Measurements from ENCODE around the gene TMEM44.

Gene TMEM44

GRCh38 chr3:194565597-194566190, 67.5 kb downstream of the TMEM44 start:
- Mint-ChIP-seq H3K27ac (ENCODE audit: low read depth) (no peak overlapping the region), H3K36me3 (ENCODE audit: insufficient read depth) (no peaks in the 10 kb centered on the region), H3K4me3 (no peak overlapping the region), H3K27me3 (peaks cover 36% of the 10 kb centered on the region), H3K9me3 (no peaks in the 10 kb centered on the region), H3K4me1 (no peaks in the 10 kb centered on the region)
- ATAC-seq (replicated peaks; ENCODE audit: extremely low read depth, poor library complexity, severe bottlenecking): no peak
- no peak for DNase-seq (ENCODE audit: low spot score in 2 of 2)

- Mint-ChIP-seq H3K27ac (ENCODE audit: low read depth) (no peak overlapping the region), H3K27me3 (peaks cover 48% of the 10 kb centered on the region), H3K4me1 (no peaks in the 10 kb centered on the region), H3K36me3 (ENCODE audit: insufficient read depth) (no peaks in the 10 kb centered on the region), H3K4me3 (no peak overlapping the region), H3K9me3 (no peaks in the 10 kb centered on the region)
- ATAC-seq (replicated peaks; ENCODE audit: extremely low read depth, poor library complexity, severe bottlenecking): no peak
- no peak for DNase-seq (ENCODE audit: low spot score in 2 of 2)
Measured at GRCh38 chr3:194562986-194563385, 70.2 kb downstream of the TMEM44 start.

- Mint-ChIP-seq H3K4me1 (peaks cover 6% of the 10 kb centered on the region), H3K27ac (ENCODE audit: low read depth) (no peak overlapping the region), H3K27me3 (peaks cover 39% of the 10 kb centered on the region), H3K9me3 (no peaks in the 10 kb centered on the region), H3K36me3 (ENCODE audit: insufficient read depth) (no peaks in the 10 kb centered on the region), H3K4me3 (no peak overlapping the region)
- DNase-seq (ENCODE audit: low spot score in 2 of 2) (no peak), ATAC-seq (replicated peaks; ENCODE audit: extremely low read depth, poor library complexity, severe bottlenecking) (no peak)
Measured at GRCh38 chr3:194561306-194561974, 71.8 kb downstream of the TMEM44 start.

- H3K9me3 Mint-ChIP-seq: no peaks in the 10 kb centered on the region
Measured at GRCh38 chr3:194560047-194560446, 73.2 kb downstream of the TMEM44 start.

GRCh38 chr3:194559530-194559929, 73.7 kb downstream of the TMEM44 start:
- H3K9me3 Mint-ChIP-seq: no peaks in the 10 kb centered on the region
- no peak overlapping the region for H3K27ac Mint-ChIP-seq (ENCODE audit: low read depth)
- ATAC-seq (replicated peaks; ENCODE audit: extremely low read depth, poor library complexity, severe bottlenecking) (no peak), DNase-seq (ENCODE audit: low spot score in 2 of 2) (no peak)
- peaks cover 6% of the 10 kb centered on the region for H3K4me1 Mint-ChIP-seq
- no peaks in the 10 kb centered on the region for H3K36me3 Mint-ChIP-seq (ENCODE audit: insufficient read depth)
- H3K27me3 Mint-ChIP-seq: peaks cover 28% of the 10 kb centered on the region
- H3K4me3 Mint-ChIP-seq: no peak overlapping the region

More at GRCh38 chr3:194560047-194560446, 73.2 kb downstream of the TMEM44 start:
- Mint-ChIP-seq H3K4me1 (peaks cover 6% of the 10 kb centered on the region), H3K27ac (ENCODE audit: low read depth) (no peak overlapping the region), H3K4me3 (no peak overlapping the region), H3K27me3 (peaks cover 33% of the 10 kb centered on the region), H3K36me3 (ENCODE audit: insufficient read depth) (no peaks in the 10 kb centered on the region)
- no peak for ATAC-seq (replicated peaks; ENCODE audit: extremely low read depth, poor library complexity, severe bottlenecking)
- DNase-seq (ENCODE audit: low spot score in 2 of 2): no peak

- Mint-ChIP-seq H3K9me3 (no peaks in the 10 kb centered on the region), H3K4me1 (peaks cover 6% of the 10 kb centered on the region), H3K27ac (ENCODE audit: low read depth) (peak overlapping the region; percentile 67), H3K27me3 (peaks cover 13% of the 10 kb centered on the region), H3K4me3 (peak overlapping the region; percentile 63), H3K36me3 (ENCODE audit: insufficient read depth) (no peaks in the 10 kb centered on the region)
- no peak for ATAC-seq (replicated peaks; ENCODE audit: extremely low read depth, poor library complexity, severe bottlenecking)
- DNase-seq (ENCODE audit: low spot score in 2 of 2): no peak
Measured at GRCh38 chr3:194556086-194557056, 76.8 kb downstream of the TMEM44 start.

GRCh38 chr3:194555175-194556062, 77.8 kb downstream of the TMEM44 start:
- no peak for DNase-seq (ENCODE audit: low spot score in 2 of 2)

GRCh38 chr3:194554473-194555123, 78.6 kb downstream of the TMEM44 start:
- H3K4me1 Mint-ChIP-seq: peaks cover 6% of the 10 kb centered on the region
- peaks cover 4% of the 10 kb centered on the region for H3K27me3 Mint-ChIP-seq
- H3K27ac Mint-ChIP-seq (ENCODE audit: low read depth): peak overlapping the region; percentile 29
- DNase-seq (ENCODE audit: low spot score in 2 of 2) (no peak), ATAC-seq (replicated peaks; ENCODE audit: extremely low read depth, poor library complexity, severe bottlenecking) (no peak)
- no peaks in the 10 kb centered on the region for H3K36me3 Mint-ChIP-seq (ENCODE audit: insufficient read depth)
- H3K9me3 Mint-ChIP-seq: no peaks in the 10 kb centered on the region
- no peak overlapping the region for H3K4me3 Mint-ChIP-seq

More at GRCh38 chr3:194555175-194556062, 77.8 kb downstream of the TMEM44 start:
- Mint-ChIP-seq H3K36me3 (ENCODE audit: insufficient read depth) (no peaks in the 10 kb centered on the region), H3K4me3 (no peak overlapping the region), H3K27me3 (peaks cover 12% of the 10 kb centered on the region), H3K27ac (ENCODE audit: low read depth) (peak overlapping the region; percentile 29), H3K4me1 (peaks cover 6% of the 10 kb centered on the region), H3K9me3 (no peaks in the 10 kb centered on the region)
- no peak for ATAC-seq (replicated peaks; ENCODE audit: extremely low read depth, poor library complexity, severe bottlenecking)

- Mint-ChIP-seq H3K27me3 (no peaks in the 10 kb centered on the region), H3K9me3 (no peaks in the 10 kb centered on the region), H3K4me3 (no peak overlapping the region), H3K4me1 (peaks cover 12% of the 10 kb centered on the region), H3K27ac (ENCODE audit: low read depth) (no peak overlapping the region), H3K36me3 (ENCODE audit: insufficient read depth) (no peaks in the 10 kb centered on the region)
- ATAC-seq (replicated peaks; ENCODE audit: extremely low read depth, poor library complexity, severe bottlenecking) (no peak), DNase-seq (ENCODE audit: low spot score in 2 of 2) (no peak)
Measured at GRCh38 chr3:194552327-194552949, 80.8 kb downstream of the TMEM44 start.

GRCh38 chr3:194549853-194550252, 83.4 kb downstream of the TMEM44 start:
- Mint-ChIP-seq H3K9me3 (no peaks in the 10 kb centered on the region), H3K27me3 (no peaks in the 10 kb centered on the region), H3K4me3 (no peak overlapping the region), H3K36me3 (ENCODE audit: insufficient read depth) (no peaks in the 10 kb centered on the region), H3K4me1 (peaks cover 6% of the 10 kb centered on the region), H3K27ac (ENCODE audit: low read depth) (no peak overlapping the region)
- DNase-seq (ENCODE audit: low spot score in 2 of 2) (no peak), ATAC-seq (replicated peaks; ENCODE audit: extremely low read depth, poor library complexity, severe bottlenecking) (no peak)

Measured in central memory CD8-positive, alpha-beta T cell (primary cell).